HG03565 (cell line): Measurements from ENCODE around the gene MTG1.

Source experiments
- ATAC-seq: cut with Tn5 transposase; IDR thresholded peaks from one replicate; pipeline ENCODE4 v1.9.1; 2021; ENCODE audit warnings: mild to moderate bottlenecking, moderate library complexity; ENCODE audit not compliant: unreplicated experiment

MTG1 gene

GRCh38 chr10:133445751-133446708 is 52.1 kb downstream of the MTG1 start:
- no peak for ATAC-seq

DNA sequence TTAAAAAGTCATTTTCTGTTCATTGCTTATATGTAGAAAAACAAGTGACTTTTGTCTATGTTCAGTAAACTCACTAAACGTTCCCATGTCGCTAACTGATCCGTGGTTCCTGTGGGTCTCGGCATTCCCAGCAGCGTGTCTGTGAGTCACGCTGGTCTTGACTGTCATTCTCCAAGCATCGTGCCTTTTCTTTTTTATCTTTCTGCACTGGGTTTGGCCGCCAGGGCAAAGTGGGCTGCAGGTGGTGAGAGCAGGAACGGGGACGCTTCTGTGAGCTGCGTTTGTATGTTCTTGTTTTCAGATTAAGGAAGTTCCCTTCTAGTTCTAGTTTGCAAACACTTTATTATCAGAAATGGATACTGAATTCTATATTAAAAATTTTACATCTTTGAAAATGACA is 53.0 kb downstream of the MTG1 start:
- no peak for ATAC-seq

- ATAC-seq: no peak
These were observed 54.2 kb downstream of the MTG1 start for GRCh38 chr10:133448120-133448519.

DNA sequence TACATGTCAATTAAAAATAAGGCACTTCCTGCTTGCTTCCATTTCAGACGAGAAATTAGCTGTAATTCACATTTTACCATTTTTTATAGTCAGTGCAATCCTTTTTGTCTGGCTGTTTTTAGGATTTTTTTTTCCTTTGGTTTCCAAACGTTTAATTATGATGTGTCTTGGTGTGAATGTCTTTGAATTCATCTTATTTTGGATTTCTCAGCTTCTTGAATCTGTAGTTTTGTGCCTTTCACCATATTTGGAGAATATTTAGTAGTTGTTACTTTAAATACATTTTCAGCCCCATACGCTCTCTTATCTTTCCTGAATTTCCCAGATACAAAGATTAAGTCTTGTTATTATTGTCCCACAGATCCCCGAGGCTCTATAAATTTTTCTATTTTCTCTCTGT is 57.4 kb downstream of the MTG1 start:
- no peak for ATAC-seq

- no peak for ATAC-seq
These were observed 58.5 kb downstream of the MTG1 start for GRCh38 chr10:133452453-133452852.

- ATAC-seq: no peak
These were observed 59.7 kb downstream of the MTG1 start, which contains the start of gene SCART1 for GRCh38 chr10:133453516-133454203. SCART1 (plus strand) TSS chr10:133453945; CDS start chr10:133453998, 53 bp downstream.

DNA sequence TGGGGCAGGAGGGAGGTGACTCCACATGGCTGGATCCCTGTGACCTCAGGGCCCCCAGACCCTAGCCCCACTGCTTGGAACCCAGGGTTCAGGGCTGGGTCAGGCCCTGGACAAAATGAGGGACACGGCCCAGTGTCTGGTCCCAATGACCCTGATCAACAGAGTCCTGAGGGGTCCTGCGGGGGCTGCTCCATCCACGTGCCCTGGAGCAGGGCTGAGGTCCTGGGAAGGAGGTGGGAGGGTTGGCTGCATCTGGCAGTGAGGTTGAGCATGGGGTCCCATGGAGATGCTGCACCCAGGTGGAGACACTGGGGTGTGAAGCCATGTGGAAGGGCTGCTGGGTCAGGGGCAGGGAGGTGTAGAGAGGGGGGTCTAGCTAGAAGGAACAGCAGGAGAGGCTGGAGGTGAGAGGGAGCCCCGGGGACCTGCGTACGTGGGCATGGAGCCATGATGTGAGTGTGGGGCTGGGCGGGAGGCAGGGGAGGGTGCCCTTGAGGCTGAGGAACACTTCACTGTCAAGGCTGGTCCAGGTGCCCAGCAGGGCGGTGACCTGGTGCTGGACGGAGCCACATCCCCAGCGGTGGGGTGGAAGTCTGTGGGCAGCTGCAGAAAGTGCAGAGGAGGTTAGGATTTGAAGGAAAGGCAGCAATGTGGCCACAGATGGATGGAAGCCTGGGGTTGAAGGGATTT is 60.4 kb downstream of the MTG1 start:
- ATAC-seq: no peak

DNA sequence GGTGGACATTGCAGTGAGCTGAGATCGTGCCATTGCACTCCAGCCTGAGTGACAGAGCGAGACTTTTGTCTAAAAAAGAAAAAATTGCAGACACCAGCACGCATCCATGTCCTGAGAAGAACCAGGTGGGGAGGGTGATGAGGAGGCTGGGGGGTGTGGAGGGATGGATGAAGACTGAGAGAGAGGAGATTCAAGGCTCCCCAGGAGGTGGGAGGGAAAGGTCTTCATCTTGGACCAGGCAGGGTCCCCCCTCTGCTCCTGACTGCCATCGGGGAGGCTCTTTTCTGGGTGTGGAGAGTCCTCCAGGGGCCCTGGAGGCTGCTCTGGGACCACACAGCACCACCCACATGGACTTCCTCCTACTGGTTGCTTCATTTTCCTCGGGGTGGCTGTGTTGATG is 61.2 kb downstream of the MTG1 start:
- no peak for ATAC-seq

- no peak for ATAC-seq
These were observed 61.7 kb downstream of the MTG1 start for GRCh38 chr10:133455611-133456031.

DNA sequence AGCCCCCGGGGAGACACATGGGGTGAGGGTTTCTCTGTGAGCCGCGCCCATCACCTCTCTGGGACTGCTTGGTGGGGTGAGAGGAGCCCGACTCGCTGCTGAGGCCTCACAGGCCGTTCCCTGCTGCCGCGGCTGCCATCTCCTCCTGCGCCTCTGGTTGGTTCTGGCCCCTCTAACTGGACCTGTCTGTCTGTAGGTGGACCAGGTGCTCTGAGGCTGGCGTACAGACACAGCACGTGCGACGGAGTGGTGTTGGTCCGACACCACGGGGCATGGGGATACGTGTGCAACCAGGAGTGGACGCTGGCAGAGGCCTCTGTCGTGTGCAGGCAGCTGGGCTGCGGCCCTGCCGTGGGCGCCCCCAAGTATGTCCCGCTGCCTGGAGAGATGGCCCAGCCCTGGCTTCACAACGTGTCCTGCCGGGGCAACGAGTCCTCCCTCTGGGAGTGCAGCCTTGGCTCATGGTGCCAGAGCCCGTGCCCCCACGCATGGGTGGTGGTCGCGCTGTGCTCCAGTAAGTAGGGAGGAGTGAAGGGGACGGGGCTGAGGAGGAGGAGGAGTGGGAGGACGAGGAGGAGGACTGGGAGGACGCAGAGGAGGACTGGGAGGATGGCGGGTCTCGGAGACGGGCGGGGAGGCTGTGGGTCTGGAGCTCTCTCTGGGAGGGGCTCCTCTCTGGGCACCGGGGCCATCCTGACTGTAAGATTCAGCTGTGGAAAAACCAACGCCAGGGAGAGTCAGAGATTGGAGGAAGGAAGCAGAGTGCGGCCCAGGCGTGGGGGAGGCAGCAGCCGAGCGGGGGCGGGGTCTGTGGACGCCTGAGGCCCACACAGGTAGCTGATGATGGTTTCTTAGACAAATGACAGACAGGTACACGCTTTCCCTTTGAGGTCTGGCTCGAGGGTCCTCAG is 62.3 kb downstream of the MTG1 start:
- no peak for ATAC-seq

- no peak for ATAC-seq
These were observed 63.3 kb downstream of the MTG1 start for GRCh38 chr10:133457100-133457841.

GRCh38 chr10:133458021-133458709 is 64.2 kb downstream of the MTG1 start:
- ATAC-seq: no peak

DNA sequence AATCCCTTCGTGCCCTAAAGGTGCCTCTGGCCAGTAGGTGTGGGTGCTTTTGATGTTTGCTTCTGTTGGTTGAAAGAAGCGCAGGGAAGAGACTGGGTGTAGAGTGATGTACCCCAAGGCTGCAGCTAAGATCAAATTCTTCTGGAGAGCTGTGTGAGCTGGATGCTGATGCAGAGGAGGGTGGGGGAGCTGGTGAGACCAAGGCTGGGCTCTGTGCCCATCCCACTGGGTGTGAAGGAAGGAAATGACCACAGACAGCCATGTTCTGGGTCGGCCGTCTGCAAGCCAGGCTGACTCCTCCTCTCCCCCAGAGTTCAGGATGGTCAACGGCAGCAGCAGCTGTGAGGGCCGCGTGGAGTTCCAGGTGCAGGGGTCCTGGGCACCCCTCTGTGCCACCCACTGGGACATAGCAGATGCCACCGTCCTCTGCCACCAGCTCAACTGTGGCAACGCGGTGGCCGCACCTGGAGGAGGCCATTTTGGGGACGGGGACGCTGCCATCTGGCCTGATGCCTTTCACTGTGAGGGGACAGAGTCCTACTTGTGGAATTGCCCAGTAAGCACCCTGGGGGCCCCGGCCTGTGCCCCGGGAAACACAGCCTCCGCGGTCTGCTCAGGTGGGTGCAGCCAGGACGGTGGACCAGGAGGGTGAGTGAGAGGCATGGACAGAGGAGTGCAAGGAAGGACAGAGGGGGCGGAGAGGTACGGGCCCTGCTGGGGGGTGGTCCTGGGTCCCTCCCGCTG is 64.9 kb downstream of the MTG1 start:
- no peak for ATAC-seq

GRCh38 chr10:133459454-133460207 is 65.7 kb downstream of the MTG1 start:
- ATAC-seq: no peak

DNA sequence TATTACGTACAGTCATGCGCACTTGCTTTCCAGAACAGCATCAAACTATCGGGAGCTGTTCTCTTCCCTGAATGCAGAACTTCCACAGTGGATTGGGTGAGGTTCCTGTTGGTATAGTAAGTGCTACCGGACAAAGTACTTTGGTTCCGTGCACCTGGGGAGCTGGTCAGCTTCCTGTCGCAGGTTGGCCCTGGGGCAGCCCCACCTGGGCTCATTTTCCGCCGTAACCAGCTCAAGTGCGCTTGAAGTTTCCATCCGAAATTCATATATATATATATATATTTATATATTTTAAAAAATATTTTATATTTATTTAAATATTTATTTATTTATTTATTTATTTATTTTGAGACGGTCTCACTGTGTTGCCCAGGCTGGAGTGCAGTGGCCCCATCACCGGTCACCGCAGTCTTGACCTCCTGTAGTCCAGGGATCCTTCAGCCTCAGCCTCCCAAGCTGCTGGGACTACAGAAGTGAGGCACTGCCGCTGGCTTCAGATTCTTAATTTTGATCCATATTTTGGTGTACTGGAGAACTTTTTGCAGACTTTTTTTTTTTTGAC is 66.3 kb downstream of the MTG1 start:
- no peak for ATAC-seq

- ATAC-seq: no peak
These were observed 67.1 kb downstream of the MTG1 start for GRCh38 chr10:133461027-133461426.

DNA sequence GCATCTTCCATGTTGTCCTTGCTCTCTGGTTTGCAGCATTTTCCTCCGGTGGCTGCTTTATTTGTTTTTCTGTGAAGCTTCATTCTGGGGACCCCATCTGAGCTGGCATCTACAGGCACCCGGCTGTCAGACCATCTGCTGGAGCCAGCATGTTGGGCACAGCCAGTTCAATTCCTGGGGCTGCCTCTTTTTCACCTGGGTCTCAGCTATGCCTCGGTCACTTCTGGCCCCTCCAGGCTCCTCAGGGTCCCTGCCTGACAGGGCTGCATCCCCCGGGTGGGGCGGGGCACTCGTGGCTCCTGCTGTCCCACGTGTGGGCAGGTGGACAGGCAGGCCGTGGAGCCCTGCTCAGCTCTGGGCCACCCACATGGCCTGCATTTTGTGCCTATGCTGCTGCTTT is 67.9 kb downstream of the MTG1 start:
- ATAC-seq: no peak
